MCF 10A (cell line): Measurements from ENCODE around the gene MED16. TPM values are rescaled to one million over a fixed set of nuclear protein-coding genes. Genes with fewer than 3 reads are reported as not detected.

Experiments used
- BruUV-seq: library from RNA; stranded (reverse); fragments of 400-500 nt; replicated peaks from 2 replicates; lab custom pipeline; 2021; lab: Mats Ljungman, UMichigan
- CTCF ChIA-PET: fragments of 300-600 bp; sonication (Branson Sonifier 250); formaldehyde crosslinking; extraction: SDS; loops from one replicate; lab custom pipeline; 2021; ENCODE audit warnings: antibody characterized with exemption, inconsistent platforms; lab: Yijun Ruan, JAX
- POLR2A ChIA-PET: fragments of 300-600, 350-650 bp; sonication (Branson Sonifier 250); formaldehyde crosslinking; extraction: SDS; loops from one replicate; lab custom pipeline; 2020; ENCODE audit warnings: antibody characterized with exemption, inconsistent platforms; lab: Yijun Ruan, JAX
- DNase-seq: peaks from one replicate; pipeline ENCODE4 v3.0.0-alpha.2; 2018; ENCODE audit not compliant: unreplicated experiment
- H3K27ac Mint-ChIP-seq: one replicate; pipeline ENCODE4 v1.8.0; 2022; ENCODE audit warnings: mild to moderate bottlenecking, low read depth, mixed read lengths; ENCODE audit not compliant: unreplicated experiment
- H3K27me3 Mint-ChIP-seq: one replicate; pipeline ENCODE4 v1.8.0; 2022; ENCODE audit warnings: mixed read lengths; ENCODE audit not compliant: insufficient read depth, unreplicated experiment
- H3K36me3 Mint-ChIP-seq: one replicate; pipeline ENCODE4 v1.8.0; 2022; ENCODE audit warnings: mild to moderate bottlenecking, moderate library complexity, mixed read lengths; ENCODE audit not compliant: insufficient read depth, unreplicated experiment
- H3K4me1 Mint-ChIP-seq: one replicate; pipeline ENCODE4 v1.8.0; 2022; ENCODE audit warnings: mixed read lengths; ENCODE audit not compliant: insufficient read depth, unreplicated experiment
- H3K4me3 Mint-ChIP-seq: one replicate; pipeline ENCODE4 v1.8.0; 2022; ENCODE audit warnings: mild to moderate bottlenecking, moderate library complexity, mixed read lengths; ENCODE audit not compliant: unreplicated experiment
- H3K9me3 Mint-ChIP-seq: one replicate; pipeline ENCODE4 v1.8.0; 2022; ENCODE audit warnings: mixed read lengths; ENCODE audit not compliant: unreplicated experiment
- intact Hi-C: fragments of 100-400 bp; cut with micrococcal nuclease; formaldehyde crosslinking; loops from 2 replicates; pipeline ENCODE4 v1.14.1; 2022
- total RNA-seq: library from RNA; stranded (reverse); gene quantifications from 2 replicates; pipeline ENCODE4 v1.2.3, GENCODE V29; 2022
- TF ChIP-seq, protein P1 (sequence below): fragments of 200-600 bp; IDR thresholded peaks from one replicate; pipeline ENCODE4 v1.8.0; 2022; ENCODE audit warnings: antibody characterized with exemption, mild to moderate bottlenecking; ENCODE audit not compliant: unreplicated experiment

MED16 gene
- total RNA-seq, 1 experiment from 2014 or later, result 61.0 TPM

DNA sequence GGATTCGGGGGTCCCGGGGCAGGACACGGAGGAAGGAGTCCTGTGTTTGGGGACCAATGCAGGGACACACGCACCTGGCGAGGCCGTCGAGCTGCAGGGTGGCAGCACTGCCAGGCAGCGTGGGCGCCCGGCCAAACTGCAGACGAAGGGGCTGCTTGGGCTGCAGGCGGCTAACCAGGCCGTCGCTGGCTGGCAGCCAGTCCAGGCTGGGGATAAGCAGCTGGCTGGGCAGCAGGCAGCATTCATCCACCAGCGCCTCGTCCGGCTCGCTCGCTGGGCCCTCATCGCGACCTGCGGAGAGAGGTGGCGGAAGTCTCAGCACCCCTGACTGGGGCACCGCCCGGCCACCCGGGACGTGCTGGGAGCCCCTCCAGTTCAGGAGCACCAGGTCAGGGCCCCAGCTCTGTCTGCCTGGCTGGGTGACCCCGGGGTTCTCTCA, 22.0 kb downstream of the MED16 start:
- POLR2A ChIA-PET, result no interaction called here
- BruUV-seq, result no TSS peak
- TF ChIP-seq, protein P1, sequence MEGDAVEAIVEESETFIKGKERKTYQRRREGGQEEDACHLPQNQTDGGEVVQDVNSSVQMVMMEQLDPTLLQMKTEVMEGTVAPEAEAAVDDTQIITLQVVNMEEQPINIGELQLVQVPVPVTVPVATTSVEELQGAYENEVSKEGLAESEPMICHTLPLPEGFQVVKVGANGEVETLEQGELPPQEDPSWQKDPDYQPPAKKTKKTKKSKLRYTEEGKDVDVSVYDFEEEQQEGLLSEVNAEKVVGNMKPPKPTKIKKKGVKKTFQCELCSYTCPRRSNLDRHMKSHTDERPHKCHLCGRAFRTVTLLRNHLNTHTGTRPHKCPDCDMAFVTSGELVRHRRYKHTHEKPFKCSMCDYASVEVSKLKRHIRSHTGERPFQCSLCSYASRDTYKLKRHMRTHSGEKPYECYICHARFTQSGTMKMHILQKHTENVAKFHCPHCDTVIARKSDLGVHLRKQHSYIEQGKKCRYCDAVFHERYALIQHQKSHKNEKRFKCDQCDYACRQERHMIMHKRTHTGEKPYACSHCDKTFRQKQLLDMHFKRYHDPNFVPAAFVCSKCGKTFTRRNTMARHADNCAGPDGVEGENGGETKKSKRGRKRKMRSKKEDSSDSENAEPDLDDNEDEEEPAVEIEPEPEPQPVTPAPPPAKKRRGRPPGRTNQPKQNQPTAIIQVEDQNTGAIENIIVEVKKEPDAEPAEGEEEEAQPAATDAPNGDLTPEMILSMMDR, result no peak
- Mint-ChIP-seq H3K9me3 (no peaks in the 10 kb centered on the region), H3K4me3 (peak overlapping the region; percentile 75), H3K27me3 (no peaks in the 10 kb centered on the region), H3K4me1 (peaks cover 24% of the 10 kb centered on the region), H3K27ac (no peak overlapping the region), H3K36me3 (peaks cover 40% of the 10 kb centered on the region)
- intact Hi-C loops, result loop anchor here (5.0 kb wide), 1 partner anchor 41 kb away; the partner anchor contains the start of gene R3HDM4
- no peak for DNase-seq
- CTCF ChIA-PET, result interaction anchor here (0.5 kb wide), 1 partner anchor 14 kb away, joined by 3 read pairs; no protein-coding TSS in a partner anchor

- TF ChIP-seq, protein P1, result no peak
- Mint-ChIP-seq H3K27me3 (no peaks in the 10 kb centered on the region), H3K4me3 (peak overlapping the region; percentile 21), H3K9me3 (no peaks in the 10 kb centered on the region), H3K27ac (no peak overlapping the region), H3K36me3 (peaks cover 36% of the 10 kb centered on the region), H3K4me1 (peaks cover 24% of the 10 kb centered on the region)
- BruUV-seq, result no TSS peak
- POLR2A ChIA-PET, result no interaction called here
- intact Hi-C loops, result loop anchor here (5.0 kb wide), 1 partner anchor 42 kb away; the partner anchor contains the start of gene R3HDM4
- no peak for DNase-seq
- CTCF ChIA-PET, result interaction anchor here (1.0 kb wide), 1 partner anchor 14 kb away, joined by 3 read pairs; no protein-coding TSS in a partner anchor
These were observed 22.7 kb downstream of the MED16 start for GRCh38 chr19:870314-870713.

DNA sequence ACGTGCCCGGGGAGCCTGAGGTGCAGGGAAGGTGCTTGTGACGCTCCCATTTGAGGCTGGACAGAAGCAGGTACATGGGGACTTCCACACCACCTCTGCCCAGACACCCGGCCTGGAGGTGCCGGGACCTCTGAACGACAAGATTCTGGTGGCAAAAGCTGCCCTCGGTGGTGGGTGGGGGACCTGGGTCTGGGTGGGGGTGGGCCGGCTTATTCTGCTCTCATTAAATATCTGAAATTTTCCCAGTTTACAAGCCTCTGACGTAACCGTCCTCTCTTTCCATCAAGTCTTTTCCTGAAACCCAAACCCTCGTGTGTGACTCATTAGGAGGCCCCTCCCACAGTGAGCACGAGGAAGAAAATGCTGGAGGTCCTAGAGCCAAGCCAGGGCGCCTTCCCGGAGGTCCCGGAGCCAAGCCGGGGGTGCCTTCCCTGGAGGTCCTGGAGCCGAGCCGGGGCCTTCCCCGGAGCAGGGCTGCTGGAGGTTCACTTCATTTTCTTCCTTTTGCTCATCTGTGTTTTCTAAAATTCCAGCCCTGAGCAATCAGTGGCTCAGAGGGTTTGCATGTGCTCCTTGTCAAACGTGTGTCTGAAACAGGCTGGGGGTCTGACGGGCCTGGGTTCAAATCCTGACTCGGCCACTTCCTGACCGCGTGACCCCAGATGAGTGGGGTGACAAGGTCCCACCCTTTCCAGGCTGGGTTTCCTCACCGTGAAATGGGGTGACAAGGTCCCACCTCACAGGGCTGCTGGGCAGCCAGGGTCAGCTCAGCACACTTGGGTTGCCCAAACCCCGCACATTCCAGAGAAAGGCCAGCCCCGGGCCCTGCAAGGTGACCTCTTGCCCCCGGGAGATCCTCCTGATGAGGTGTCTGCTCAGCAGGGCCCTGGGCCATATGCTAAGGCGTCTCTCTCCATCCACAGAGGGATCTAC, 23.5 kb downstream of the MED16 start:
- peaks cover 29% of the 10 kb centered on the region for H3K36me3 Mint-ChIP-seq

More for the DNA sequence above, 23.5 kb downstream of the MED16 start:
- no peak overlapping the region for H3K27ac Mint-ChIP-seq
- ChIA-PET POLR2A (no interaction called here), CTCF (interaction anchor here (0.6 to 1.0 kb wide), 2 partner anchors 13 to 129 kb away, joined by 3 read pairs; no protein-coding TSS in a partner anchor)
- peaks cover 24% of the 10 kb centered on the region for H3K4me1 Mint-ChIP-seq
- no peaks in the 10 kb centered on the region for H3K27me3 Mint-ChIP-seq
- no peak overlapping the region for H3K4me3 Mint-ChIP-seq
- no peaks in the 10 kb centered on the region for H3K9me3 Mint-ChIP-seq
- no TSS peak for BruUV-seq
- intact Hi-C loops, result loop anchor here (5.0 kb wide), 1 partner anchor 43 kb away; the partner anchor contains the start of gene R3HDM4
- DNase-seq, result peak; percentile 92
- TF ChIP-seq, protein P1, result no peak
